Tibial nerve (tissue), 4 donors: ENCODE measurements around the gene BGN.

Source experiments
- EP300 ChIP-seq, 2 donors: sonication (generic); formaldehyde crosslinking; IDR thresholded peaks; one replicate each; pipeline ENCODE4 v1.6.1; 2017; ENCODE audit warnings: antibody characterized with exemption in 2 of 2, mild to moderate bottlenecking in 1 of 2
- POLR2A ChIP-seq, 2 donors: fragments of 450-650 bp; IDR thresholded peaks; one replicate each; pipeline ENCODE4 v1.6.1; 2017; ENCODE audit warnings: antibody characterized with exemption in 2 of 2, mild to moderate bottlenecking in 2 of 2, moderate library complexity in 2 of 2
- TF ChIP-seq, protein P1 (sequence below), 5 experiments: fragments of 200-600 bp in 3 of 5; fragments of 450-650 bp in 2 of 5; sonication (generic) in 3 of 5; IDR thresholded peaks; one replicate each; pipeline ENCODE4 v1.5.1; 2016 to 2019; ENCODE audit warnings: antibody characterized with exemption in 5 of 5, mild to moderate bottlenecking in 3 of 5, moderate library complexity in 2 of 5

DNA sequence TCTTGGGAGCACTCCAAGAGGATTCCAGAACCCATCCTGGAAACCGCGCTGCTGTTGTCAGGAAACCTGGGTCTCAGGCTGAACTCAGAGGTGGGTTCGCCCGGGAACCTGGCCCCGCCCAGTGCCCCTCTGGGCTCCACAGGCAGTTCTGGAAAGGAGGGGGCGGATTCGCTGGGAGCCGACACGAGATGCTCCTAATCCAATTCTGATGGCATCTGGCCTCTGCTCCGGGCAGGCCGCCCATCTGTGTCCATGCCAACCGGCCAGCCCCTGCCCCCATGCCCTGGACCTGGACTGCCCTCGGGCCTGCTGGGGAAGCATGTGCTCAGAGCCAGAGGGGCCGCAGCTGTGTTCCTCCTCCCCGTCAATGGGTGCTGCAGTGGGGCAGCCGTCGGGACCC is 43.6 kb downstream of the BGN start:
- TF ChIP-seq, protein P1, sequence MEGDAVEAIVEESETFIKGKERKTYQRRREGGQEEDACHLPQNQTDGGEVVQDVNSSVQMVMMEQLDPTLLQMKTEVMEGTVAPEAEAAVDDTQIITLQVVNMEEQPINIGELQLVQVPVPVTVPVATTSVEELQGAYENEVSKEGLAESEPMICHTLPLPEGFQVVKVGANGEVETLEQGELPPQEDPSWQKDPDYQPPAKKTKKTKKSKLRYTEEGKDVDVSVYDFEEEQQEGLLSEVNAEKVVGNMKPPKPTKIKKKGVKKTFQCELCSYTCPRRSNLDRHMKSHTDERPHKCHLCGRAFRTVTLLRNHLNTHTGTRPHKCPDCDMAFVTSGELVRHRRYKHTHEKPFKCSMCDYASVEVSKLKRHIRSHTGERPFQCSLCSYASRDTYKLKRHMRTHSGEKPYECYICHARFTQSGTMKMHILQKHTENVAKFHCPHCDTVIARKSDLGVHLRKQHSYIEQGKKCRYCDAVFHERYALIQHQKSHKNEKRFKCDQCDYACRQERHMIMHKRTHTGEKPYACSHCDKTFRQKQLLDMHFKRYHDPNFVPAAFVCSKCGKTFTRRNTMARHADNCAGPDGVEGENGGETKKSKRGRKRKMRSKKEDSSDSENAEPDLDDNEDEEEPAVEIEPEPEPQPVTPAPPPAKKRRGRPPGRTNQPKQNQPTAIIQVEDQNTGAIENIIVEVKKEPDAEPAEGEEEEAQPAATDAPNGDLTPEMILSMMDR (IDR thresholded peaks at IDR 0.05) = no peak
- TF ChIP-seq EP300 (IDR thresholded peaks at IDR 0.05) (no peak), POLR2A (IDR thresholded peaks at IDR 0.05) (no peak)
